Dedifferentiated amniotic fluid mesenchymal stem cell (primary cell): ENCODE measurements around the gene CCDC30.
"Not testable (repeated sequence)": the region's sequence is repeated elsewhere in the genome, so short reads cannot be mapped to it uniquely, and the experiment has no call there.

Source experiments
- DNase-seq: peaks from one replicate; pipeline ENCODE4 v3.0.0-alpha.2; 2016; ENCODE audit errors: extremely low spot score

Gene CCDC30

DNA sequence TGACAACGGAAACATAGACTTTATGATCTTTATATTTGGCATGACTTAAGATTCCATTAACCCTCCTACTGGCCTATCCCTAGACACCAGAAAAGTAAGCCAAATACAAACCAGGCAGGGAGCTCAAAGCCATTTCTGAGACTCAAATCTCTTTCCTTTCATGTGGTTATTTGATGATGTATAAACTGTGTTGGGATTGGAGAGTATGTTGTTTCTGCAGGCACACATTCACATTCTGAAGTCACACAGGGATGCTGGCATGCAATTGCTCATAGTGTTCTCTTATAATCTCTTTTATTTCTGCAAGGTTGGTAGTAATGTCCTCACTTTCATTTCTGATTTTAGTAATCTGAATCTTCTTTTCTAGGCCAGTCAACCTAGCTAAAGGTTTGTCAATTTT lies 13.0 kb upstream of the CCDC30 start:
- no peak for DNase-seq

DNA sequence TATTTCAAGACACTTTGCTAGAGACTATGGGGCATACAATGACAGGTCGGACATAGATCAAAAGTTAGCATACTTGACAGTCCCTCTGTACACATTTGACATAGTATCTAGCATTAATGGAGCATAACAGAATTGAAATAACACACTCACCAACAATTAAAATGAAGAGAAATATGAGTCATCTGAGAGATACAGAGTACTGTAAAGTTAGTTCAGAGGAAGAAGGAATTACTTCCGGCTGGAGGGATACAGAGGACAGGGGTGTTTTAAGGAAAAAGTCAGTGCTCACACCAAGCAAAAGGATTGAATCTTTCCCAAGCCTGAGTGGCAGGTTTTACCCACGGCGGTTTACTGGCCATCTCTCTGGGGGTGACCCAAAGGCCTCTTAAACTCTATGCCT lies 9.7 kb upstream of the CCDC30 start:
- no peak for DNase-seq

DNA sequence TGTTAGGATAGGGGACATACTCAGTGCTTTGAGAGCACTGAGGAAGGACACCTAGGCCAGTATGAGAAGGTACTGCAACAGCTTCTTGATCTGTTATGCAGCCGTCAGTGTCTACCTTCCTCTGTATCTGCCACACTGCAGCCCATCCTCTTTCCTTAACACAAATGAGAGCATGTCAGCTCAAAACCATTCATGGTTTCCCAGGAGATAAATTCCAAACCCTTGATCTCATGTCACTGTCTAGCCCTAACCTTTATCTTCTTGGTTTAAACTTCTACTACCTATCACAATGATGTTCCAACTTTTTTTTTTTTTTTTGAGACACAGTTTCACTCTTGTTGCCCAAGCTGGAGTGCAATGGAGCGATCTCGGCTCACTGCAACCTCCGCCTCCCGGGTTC lies 8.7 kb upstream of the CCDC30 start:
- DNase-seq: no peak

DNA sequence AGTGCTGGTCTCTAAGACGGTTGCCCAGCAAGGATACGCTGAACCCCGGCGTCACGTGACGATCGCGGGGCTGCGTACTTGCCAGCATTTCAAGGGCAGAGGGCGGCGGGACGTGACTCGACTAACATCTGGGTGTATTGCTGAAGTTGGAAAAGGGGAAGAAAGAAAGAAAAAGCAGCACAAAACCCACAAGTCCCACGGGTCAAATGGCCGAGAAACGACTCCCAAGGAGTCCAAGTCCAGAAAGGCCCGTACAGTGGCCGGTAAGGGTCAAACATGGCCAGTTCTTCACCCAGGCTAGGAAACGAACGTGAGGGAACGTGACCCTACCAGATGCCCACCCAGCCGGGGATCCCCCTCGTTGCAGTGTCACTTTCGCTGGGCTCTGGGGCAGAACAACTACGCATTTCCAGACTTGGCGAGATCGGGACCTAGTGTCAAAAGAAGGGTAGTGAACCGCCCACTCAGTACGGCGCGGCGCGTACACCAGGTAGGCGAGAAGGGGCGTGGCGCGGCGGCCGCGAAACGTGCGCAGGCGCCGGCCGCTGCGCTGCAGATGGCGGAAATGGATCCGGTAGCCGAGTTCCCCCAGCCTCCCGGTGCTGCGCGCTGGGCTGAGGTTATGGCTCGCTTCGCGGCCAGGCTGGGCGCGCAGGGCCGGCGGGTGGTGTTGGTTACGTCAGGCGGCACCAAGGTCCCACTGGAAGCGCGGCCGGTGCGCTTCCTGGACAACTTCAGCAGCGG lies 6.9 kb upstream of the CCDC30 start, which contains the start of the genes PPCS and ZMYND12:
Gene PPCS, plus strand, starts transcription at position 534 of the 744 bp plus-strand sequence. Its CDS starts 23 bp downstream, at position 557.
Gene ZMYND12, minus strand, starts transcription at position 13 of the 744 bp plus-strand sequence. CDS start 25 bp downstream, outside the sequence.
- no peak for DNase-seq

DNA sequence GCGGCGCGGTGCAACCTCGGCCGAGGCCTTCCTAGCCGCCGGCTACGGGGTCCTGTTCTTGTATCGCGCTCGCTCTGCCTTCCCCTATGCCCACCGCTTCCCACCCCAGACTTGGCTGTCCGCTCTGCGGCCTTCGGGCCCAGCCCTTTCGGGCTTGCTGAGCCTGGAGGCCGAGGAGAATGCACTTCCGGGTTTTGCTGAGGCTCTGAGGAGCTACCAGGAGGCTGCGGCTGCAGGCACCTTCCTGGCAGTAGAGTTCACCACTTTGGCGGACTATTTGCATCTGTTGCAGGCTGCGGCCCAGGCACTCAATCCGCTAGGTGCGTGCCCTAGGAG lies 6.4 kb upstream of the CCDC30 start:
- no peak for DNase-seq

DNA sequence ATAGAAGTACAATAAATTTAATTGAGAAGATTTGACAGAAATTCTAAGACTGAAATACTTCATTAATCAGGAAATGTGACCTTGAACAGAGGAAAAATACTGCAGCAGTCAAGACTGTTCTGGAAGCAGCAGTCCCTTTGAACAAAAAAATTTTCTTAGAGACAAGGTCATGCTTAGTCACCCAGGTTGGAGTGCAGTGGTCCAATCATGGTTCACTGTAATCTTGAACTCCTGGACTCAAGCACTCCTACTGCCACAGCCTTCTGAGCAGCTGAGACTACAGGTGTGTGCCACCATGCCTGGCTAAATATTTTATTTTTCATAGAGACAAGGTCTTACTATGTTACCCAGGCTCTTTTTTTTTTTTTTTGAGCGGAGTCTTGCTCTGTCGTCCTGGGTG lies 1.9 kb upstream of the CCDC30 start:
- DNase-seq: no peak

DNA sequence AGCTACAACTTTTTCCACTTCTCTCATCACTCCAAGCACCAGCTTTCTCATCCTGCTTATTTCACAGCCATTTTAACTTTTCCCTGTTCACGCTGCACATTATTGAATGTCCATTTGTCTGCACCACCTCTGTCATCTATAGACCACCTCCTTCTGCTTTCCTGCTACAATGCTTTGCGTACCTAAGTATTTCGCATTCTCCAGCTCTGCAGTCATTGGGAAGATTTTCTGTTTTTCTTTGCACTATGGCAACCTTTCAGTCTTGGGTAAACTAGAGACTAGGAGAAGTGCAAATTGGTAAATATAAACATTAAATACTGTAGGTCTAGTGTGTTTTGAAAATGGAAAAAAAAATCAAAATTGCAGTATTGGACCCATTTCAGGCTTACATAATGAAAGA lies 835 bp downstream of the CCDC30 start:
- no peak for DNase-seq

DNA sequence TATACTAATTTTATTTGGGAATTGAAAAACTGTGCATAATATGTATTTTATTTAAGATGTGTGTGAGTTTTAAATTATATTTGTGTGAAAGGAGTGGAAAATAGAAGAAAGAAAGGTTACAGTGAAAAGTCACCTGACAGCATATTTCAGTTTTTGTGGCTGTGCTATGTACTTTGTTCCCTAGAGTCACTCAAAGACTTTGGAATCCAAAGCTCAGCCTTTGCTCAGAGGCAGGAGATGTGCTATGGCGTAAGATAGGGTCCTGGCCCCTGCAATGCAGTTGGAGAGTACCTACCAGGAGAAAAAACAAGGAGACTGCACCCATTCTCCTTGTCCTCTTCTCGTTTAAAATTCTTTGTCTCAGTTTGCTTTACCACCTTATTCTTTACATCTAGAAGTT lies 2.9 kb downstream of the CCDC30 start:
- DNase-seq: no peak

DNA sequence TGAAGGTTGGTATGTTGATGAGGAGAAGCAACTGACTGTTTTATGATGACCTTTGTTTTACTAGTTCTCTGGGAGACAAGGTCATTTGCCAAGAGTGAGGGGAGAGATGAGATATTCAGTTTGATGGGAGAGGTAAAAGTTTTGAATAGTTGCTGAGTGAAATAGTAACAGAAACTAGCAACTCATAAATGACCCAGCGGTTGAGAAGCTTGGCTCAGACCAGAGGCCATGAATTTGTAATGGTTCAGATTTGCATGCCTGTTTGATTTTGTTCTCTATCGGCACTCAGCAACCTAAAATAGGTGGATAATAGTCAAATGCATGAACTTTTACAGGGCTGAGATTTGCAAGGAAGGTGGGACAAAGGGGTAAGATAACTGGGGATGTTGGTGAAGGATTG lies 6.6 kb downstream of the CCDC30 start:
- DNase-seq: no peak

DNA sequence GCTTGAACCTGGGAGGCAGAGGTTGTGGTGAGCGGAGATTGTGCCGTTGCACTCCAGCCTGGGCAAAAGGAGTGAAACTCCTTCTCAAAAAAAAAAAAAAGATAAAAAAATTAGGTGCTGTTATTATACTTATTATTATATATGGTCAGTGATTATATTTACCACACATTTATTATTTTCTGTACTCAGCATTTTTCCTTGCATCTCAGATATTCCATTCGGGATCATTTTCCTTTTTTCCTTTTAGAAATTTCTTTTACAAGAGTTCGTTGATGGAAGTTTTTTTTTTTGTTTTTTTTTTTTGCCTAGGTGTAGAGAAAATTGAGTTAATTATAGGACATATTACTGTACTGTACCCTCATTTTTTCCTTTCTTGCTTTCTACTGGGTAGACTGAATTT lies 13.5 kb downstream of the CCDC30 start:
- no peak for DNase-seq

DNA sequence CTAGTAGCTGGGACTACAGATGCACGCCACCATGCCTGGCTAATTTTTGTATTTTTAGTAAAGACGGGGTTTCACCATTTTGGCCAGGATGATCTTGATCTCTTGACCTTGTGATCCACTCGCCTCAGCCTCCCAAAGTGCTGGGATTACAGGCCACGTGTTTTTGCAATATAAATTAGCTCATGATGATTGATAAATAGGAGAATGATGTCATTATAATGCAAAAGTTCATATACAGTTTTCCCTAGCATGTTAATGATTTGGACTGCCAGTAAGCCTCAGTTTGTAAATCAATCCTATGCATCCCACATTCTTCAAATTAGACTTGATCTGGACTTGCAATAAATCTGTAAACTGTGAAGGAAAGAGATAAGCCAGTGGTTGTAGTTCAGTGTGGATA lies 14.3 kb downstream of the CCDC30 start:
- not testable (repeated sequence) for DNase-seq

DNA sequence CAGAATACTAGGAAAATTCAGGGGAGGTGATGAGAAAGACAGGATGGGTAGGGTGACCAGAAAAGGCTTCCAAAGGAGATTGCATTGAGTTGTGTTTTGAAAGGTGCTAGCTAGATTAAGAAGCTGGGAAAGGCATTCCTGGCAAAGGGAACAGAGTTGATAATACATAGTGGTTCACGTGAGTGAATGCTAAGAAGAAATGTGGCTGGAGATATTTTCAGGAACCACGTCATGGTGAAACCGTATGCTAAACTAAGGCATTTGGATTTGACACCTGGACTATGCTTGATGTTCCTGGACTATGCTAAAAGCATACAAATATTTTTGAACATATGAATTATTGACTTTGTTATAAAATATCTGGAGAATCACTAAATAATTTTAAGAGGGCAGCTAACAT lies 14.7 kb downstream of the CCDC30 start:
- no peak for DNase-seq

DNA sequence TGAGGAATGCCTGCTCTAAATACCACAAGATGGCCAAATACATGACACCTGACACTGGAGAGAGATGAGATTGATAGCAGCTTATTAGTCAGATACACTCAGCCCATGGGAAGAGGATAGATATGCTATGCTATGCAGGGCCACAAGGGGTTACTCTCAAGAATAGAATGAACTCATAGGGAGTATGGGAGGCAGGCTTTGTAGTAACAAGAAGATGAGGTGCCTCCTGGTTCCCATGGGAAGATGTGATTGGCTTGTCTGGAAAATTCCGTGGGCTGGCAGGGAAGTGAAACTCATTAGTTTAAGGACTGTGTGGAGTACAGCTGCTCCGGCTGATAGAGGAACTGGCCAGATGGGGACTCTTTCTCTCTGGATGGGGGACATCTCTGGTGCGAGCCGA lies 16.5 kb downstream of the CCDC30 start:
- no peak for DNase-seq

DNA sequence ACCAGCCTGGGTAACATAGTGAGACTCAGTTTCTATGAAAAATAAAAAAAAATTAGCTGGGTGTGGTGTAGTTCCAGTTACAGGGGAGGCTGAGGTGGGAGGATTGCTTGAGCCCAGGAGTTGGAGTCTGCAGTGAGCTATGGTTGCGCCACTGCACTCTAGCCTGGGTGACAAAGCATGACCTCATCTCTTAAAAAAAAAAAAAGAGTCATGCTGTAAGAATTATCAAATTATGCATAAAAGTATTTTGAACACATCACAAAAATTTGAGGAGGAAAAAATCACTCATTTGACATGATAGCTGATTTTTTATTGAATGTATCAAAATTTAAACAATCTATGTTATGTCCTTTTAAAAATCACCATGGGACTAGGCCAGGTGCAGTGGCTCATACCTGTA lies 17.8 kb downstream of the CCDC30 start:
- no peak for DNase-seq

DNA sequence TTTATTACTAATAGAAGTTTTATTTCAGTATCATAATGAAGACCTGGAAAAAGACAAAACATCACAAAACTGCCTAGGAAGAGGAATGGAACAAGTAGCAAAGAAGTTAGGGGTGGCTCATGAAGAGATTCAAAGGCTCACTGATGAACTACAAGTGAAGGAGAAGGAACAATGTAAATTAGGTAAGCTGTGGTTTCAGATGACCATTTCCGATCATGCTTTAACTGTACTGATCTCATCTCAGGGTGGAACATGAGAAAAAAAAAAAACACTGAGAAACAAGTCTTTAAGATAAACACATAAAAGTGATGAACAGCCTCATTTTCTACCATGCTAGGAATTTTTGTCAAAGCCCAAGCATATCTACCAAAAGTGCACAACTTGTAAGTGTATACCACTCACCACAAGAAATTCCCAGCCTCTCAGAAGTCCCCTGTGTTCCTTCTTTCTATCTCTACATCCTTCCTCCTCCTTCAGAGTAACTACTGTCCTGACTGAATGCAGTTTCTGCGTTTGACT lies 19.6 kb downstream of the CCDC30 start:
- DNase-seq: no peak

DNA sequence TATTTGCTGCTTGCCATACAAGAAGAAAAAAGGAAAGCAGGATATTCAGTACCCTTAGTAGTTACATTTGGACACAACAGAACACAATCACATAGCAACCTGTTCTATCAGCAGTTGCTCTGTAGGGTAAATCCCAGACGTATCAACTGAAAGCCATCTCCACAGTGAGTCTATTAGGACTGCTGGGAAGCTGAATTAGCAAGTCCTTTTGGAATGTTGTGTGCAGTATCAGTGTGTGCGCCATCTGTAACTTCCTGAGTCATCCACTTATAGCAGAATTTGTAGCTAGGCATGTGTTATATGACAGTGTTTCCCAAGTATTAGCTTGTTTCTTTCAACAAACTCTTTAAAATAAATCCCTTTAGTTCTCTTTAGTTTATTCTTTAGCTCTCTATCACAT lies 21.3 kb downstream of the CCDC30 start:
- peak; percentile 68 for DNase-seq

DNA sequence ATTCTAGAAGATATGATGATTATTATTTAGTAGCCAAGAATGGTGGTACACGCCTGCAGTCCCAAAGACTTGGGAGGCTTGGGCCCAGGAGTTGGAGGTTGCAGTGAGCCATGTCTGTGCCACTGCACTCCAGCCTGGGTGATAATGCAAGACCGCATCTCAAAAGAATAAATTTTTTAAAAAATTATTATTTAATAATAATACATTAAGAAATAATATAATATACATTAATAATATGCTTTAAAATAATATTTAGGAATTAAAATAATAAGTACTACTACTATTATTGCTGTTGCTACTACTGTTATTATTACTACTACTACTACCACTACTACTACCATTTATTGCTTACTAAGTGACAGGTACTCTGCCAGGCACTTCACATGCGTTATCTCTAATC lies 27.2 kb downstream of the CCDC30 start:
- DNase-seq: no peak

DNA sequence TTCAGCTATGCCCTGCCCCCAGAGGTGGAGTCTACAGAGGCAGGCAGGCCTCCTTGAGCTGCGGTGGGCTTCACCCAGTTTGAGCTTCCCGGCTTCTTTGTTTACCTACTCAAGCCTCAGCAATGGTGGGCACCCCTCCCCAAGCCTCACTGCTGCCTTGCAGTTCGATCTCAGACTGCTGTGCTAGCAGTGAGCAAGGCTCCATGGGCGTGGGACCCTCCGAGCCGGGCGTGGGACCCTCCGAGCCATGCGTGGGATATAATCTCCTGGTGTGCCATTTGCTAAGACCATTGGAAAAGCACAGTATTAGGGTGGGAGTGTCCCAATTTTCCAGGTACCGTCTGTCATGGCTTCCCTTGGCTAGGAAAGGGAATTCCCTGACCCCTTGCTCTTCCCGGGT lies 38.9 kb downstream of the CCDC30 start:
- not testable (repeated sequence) for DNase-seq

DNA sequence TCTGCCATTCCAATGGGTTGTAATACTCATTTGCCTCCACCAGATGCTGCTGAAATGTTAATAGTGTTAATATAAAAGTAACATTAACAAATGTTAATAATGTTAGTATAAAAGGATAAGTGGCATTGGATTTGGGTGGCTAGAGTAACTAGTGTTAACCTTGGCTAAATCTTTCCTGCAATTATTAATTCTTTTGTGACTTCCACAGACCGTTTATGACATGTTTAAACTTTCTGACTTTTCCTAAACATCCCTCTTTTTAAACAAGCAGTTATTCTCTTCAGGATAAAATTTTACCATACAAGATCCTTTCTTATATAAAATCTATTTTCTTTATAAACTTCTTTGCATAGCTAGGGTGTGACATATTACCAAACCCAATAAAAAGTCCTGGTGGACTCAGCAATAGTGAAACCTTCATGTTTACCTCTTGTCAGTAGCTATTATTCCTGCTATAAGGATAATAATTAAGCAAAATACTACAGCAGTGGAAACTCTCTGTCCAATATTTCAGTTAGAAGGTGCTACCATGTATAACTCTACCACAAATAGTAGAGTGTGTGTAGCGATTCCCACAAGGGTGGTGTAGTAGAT lies 41.5 kb downstream of the CCDC30 start:
- no peak for DNase-seq

DNA sequence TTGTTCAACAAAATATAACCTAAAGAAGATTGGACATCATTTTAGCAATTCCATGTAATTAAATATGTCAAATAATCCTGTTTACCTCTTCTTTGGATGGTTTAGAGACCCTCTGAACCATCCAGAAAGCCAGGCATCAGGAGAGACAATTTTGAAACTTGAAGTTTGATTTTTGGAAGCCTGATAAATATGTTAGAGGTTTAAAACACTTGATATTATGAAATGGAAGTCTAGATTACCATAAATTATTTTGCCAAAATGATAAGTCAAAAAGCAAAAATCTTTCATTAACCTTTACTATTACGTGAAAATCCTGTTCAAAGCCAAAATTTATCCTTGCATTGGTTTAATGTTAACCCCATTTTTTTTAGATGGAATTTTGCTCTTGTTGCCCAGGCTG lies 43.5 kb downstream of the CCDC30 start:
- DNase-seq: no peak

DNA sequence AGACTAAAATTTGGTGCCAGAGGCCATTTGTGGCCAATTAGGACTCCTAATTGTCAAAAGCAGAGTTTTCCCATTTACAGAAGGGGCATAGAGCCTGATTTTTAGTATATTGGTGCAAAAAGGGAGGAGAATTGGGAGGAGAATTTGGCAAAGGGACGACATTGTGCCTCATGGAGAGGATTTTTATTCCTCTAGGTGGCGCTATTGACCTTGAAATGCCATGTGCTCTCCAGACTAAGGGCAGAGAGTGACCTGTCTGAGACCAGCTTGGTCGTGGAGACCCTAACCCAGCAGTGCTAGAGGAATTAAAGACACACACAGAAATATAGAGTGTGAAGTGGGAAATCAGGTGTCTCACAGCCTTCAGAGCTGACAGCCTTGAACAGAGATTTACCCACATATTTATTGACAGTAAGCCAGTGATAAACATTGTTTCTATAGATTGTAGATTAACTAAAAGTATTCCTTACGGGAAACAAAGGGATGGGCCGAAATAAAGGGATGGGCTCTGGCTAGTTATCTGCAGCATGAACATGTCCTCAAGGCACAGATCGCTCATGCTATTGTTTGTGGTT lies 48.6 kb downstream of the CCDC30 start:
- not testable (repeated sequence) for DNase-seq

DNA sequence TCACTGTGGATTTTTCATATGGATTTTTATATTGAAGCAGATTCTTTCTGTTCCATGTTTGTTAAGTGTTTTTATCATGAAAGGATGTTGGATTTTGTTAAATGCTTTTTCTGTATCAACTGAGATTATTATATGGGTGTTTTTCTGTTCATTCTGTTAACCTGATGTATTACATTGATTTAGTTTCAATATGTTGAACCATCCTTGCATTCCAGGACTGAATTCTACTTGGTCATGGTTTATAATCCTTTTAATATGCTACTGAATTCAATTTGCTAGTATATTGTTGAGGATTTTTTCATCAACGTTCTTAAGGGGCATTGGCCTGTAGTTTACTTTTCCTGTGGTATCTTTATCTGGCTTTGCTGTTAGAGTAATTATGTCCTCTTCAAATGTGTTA lies 55.8 kb downstream of the CCDC30 start:
- DNase-seq: no peak

DNA sequence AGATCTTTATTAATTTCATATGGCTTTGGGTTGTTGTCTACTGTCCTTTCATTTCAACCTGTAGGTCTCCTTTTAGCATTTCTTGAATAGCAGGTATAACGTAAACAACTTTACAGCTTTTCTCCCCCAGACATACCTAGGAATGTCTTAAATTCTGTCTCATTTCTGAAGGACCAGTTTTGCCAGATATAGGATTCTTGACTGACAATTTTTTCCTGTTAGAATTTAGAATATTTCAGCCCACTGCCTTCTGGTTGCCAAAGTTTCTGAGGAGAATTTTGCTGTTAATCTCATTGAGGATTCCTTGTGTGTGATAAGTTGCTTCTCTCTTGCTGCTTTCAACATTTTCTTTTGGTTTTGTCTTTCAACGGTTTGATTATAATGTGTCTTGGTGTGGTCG lies 60.1 kb downstream of the CCDC30 start:
- DNase-seq: no peak
